Measurements from ENCODE around the gene DIO1.

DNA sequence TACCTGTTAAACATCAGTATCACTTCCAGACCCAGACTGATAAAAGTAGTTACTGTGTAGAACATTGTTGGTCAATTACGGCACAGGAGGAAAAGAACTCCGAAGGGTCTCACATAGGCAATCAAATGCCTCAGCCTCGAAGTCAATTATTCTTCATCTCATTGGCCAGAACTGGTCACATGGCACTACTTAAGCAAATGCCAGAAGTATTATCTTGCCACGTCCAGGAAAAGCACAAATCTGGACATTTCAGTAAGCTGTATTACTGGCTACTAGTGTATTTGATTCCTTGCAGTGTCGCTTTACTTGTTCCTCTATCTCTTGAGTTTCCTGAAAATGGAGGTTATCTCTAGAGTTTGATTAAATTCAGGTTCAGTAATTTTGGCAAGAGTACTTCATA, 24.4 kb downstream of the DIO1 start:
- TF ChIP-seq, protein P1, sequence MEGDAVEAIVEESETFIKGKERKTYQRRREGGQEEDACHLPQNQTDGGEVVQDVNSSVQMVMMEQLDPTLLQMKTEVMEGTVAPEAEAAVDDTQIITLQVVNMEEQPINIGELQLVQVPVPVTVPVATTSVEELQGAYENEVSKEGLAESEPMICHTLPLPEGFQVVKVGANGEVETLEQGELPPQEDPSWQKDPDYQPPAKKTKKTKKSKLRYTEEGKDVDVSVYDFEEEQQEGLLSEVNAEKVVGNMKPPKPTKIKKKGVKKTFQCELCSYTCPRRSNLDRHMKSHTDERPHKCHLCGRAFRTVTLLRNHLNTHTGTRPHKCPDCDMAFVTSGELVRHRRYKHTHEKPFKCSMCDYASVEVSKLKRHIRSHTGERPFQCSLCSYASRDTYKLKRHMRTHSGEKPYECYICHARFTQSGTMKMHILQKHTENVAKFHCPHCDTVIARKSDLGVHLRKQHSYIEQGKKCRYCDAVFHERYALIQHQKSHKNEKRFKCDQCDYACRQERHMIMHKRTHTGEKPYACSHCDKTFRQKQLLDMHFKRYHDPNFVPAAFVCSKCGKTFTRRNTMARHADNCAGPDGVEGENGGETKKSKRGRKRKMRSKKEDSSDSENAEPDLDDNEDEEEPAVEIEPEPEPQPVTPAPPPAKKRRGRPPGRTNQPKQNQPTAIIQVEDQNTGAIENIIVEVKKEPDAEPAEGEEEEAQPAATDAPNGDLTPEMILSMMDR (IDR thresholded peaks at IDR 0.05), result no peak
- TF ChIP-seq EZH2 (IDR thresholded peaks at IDR 0.05; ENCODE audit: borderline replicate concordance, insufficient read depth, low read depth, low read length, poor library complexity, severe bottlenecking), result no peak
